SK-N-SH (cell line): Measurements from ENCODE around the gene C2orf72. TPM values are rescaled to one million over a fixed set of nuclear protein-coding genes. Genes with fewer than 3 reads are reported as not detected.

Experiments
- CTCF ChIA-PET: fragments of 300-600, 350-600 bp; formaldehyde crosslinking; extraction: SDS; loops from one replicate; lab custom pipeline; 2021; lab: Yijun Ruan, JAX
- POLR2A ChIA-PET: fragments of 350-600 bp; sonication (Branson Sonifier 250); formaldehyde crosslinking; extraction: SDS; loops from one replicate; lab custom pipeline; 2020; ENCODE audit warnings: antibody characterized with exemption, inconsistent platforms; lab: Yijun Ruan, JAX
- DNase-seq: peaks from one replicate; pipeline ENCODE4 v3.0.0; 2012
- H2AFZ ChIP-seq: fragments of 200-600 bp; sonication (generic); 2 replicates; pipeline ENCODE4 v1.8.1; 2016; ENCODE audit warnings: antibody characterized with exemption, mild to moderate bottlenecking, low read depth
- H3F3A ChIP-seq: fragments of 200-600 bp; sonication (generic); replicated peaks from 2 replicates; pipeline ENCODE3; 2016; ENCODE audit warnings: antibody characterized with exemption, mild to moderate bottlenecking; ENCODE audit not compliant: insufficient read depth
- H3K27ac ChIP-seq, 2 experiments: fragments of 200-500 bp in 1 of 2; fragments of 200-600 bp in 1 of 2; sonication (Bioruptor generic) in 1 of 2; sonication (generic), shearing (Covaris generic) in 1 of 2; 2 replicates each; pipeline versions ENCODE4 v1.5.1 to v1.6.1; 2014 to 2016; ENCODE audit warnings: low read depth in 2 of 2, inconsistent platforms in 1 of 2, low read length in 1 of 2, mild to moderate bottlenecking in 1 of 2, mixed read lengths in 1 of 2
- H3K27me3 ChIP-seq: fragments of 200-600 bp; sonication (generic), shearing (Covaris generic); 2 replicates; pipeline ENCODE4 v1.6.1; 2016; ENCODE audit warnings: mixed run types; ENCODE audit not compliant: insufficient read depth
- H3K36me3 ChIP-seq, 2 experiments: fragments of 200-500 bp in 1 of 2; fragments of 200-600 bp in 1 of 2; sonication (Bioruptor generic) in 1 of 2; sonication (generic) in 1 of 2; replicated peaks in 1 of 2; 2 replicates each; pipeline versions ENCODE3 to v1.5.1; 2014 to 2016; ENCODE audit warnings: low read length in 1 of 2, mild to moderate bottlenecking in 1 of 2; ENCODE audit not compliant: insufficient read depth in 2 of 2, control insufficient read depth in 1 of 2
- H3K4me1 ChIP-seq, 2 experiments: fragments of 200-500 bp in 1 of 2; fragments of 200-600 bp in 1 of 2; sonication (Bioruptor generic) in 1 of 2; sonication (generic), shearing (Covaris generic) in 1 of 2; 2 replicates each; pipeline versions ENCODE4 v1.5.1 to v1.6.1; 2014 to 2016; ENCODE audit warnings: low read depth in 1 of 2, low read length in 1 of 2, mixed run types in 1 of 2; ENCODE audit not compliant: insufficient read depth in 2 of 2, control insufficient read depth in 1 of 2
- H3K4me2 ChIP-seq: fragments of 200-600 bp; sonication (generic), shearing (Covaris generic); 2 replicates; pipeline ENCODE4 v1.6.1; 2017; ENCODE audit warnings: mixed run types
- H3K4me3 ChIP-seq, 2 experiments: fragments of 200-500 bp in 1 of 2; fragments of 200-600 bp in 1 of 2; sonication (Bioruptor generic) in 1 of 2; sonication (generic), shearing (Covaris generic) in 1 of 2; 2 replicates each; pipeline versions ENCODE4 v1.5.1 to v1.8.1; 2014 to 2016; ENCODE audit warnings: low read depth in 2 of 2, inconsistent platforms in 1 of 2, low read length in 1 of 2, mild to moderate bottlenecking in 1 of 2, mixed read lengths in 1 of 2, moderate library complexity in 1 of 2
- H3K79me2 ChIP-seq: fragments of 200-600 bp; sonication (generic); 2 replicates; pipeline ENCODE4 v1.8.1; 2017; ENCODE audit warnings: mild to moderate bottlenecking; ENCODE audit not compliant: insufficient read depth
- H3K9ac ChIP-seq: fragments of 200-600 bp; sonication (generic); 2 replicates; pipeline ENCODE4 v1.6.1; 2017; ENCODE audit warnings: mixed run types
- H3K9me2 ChIP-seq: fragments of 200-600 bp; sonication (generic); 2 replicates; pipeline ENCODE4 v1.6.1; 2017; ENCODE audit warnings: mixed run types
- H3K9me3 ChIP-seq: fragments of 200-600 bp; sonication (generic); 2 replicates; pipeline ENCODE4 v1.6.1; 2017; ENCODE audit warnings: mixed run types, mild to moderate bottlenecking, moderate library complexity
- H4K20me1 ChIP-seq: fragments of 200-600 bp; sonication (generic); 2 replicates; pipeline ENCODE4 v1.6.1; 2017; ENCODE audit warnings: mild to moderate bottlenecking, mixed run types; ENCODE audit not compliant: insufficient read depth
- ELF1 ChIP-seq: IDR thresholded peaks from 2 replicates; pipeline ENCODE4 v1.4.0; 2012
- EP300 ChIP-seq, 2 experiments: IDR thresholded peaks; 2 replicates each; pipeline versions ENCODE4 v1.4.0 to v1.6.1; 2012; ENCODE audit warnings: borderline replicate concordance in 1 of 2, low read depth in 1 of 2, low read length in 1 of 2
- EZH2phosphoT487 ChIP-seq: fragments of 200-600 bp; sonication (generic); IDR thresholded peaks from 2 replicates; pipeline ENCODE4 v1.6.1; 2017; ENCODE audit warnings: low read depth, mixed run types, mild to moderate bottlenecking, antibody characterized with exemption, moderate library complexity, borderline replicate concordance
- FOXM1 ChIP-seq: IDR thresholded peaks from 2 replicates; pipeline ENCODE4 v1.4.0; 2012; ENCODE audit warnings: low read depth, mild to moderate bottlenecking
- GABPA ChIP-seq: IDR thresholded peaks from 2 replicates; pipeline ENCODE4 v1.4.0; 2012; ENCODE audit warnings: low read depth, mild to moderate bottlenecking
- GATA2 ChIP-seq: sonication (generic); formaldehyde crosslinking; IDR thresholded peaks from 2 replicates; pipeline ENCODE4 v1.5.0; 2020; ENCODE audit warnings: mild to moderate bottlenecking, missing genetic modification reagents
- MEF2A ChIP-seq: IDR thresholded peaks from 2 replicates; pipeline ENCODE4 v1.4.0; 2012; ENCODE audit warnings: low read depth, borderline replicate concordance
- MXI1 ChIP-seq: IDR thresholded peaks from 2 replicates; pipeline ENCODE4 v1.6.1; 2012; ENCODE audit warnings: mild to moderate bottlenecking, low read depth, low read length, improper control_type of control experiment
- NRF1 ChIP-seq: IDR thresholded peaks from 2 replicates; pipeline ENCODE4 v1.6.1; 2012; ENCODE audit warnings: low read depth, mild to moderate bottlenecking, low read length
- REST ChIP-seq: IDR thresholded peaks from 2 replicates; pipeline ENCODE4 v1.6.1; 2012; ENCODE audit warnings: mild to moderate bottlenecking, low read depth, low read length, moderate library complexity
- RXRA ChIP-seq: IDR thresholded peaks from 2 replicates; pipeline ENCODE4 v1.4.0; 2012; ENCODE audit warnings: low read depth, mild to moderate bottlenecking, borderline replicate concordance
- SMC3 ChIP-seq: IDR thresholded peaks from 2 replicates; pipeline ENCODE4 v1.6.1; 2012; ENCODE audit warnings: low read depth, low read length, improper control_type of control experiment
- TAF1 ChIP-seq: IDR thresholded peaks from 2 replicates; pipeline ENCODE4 v1.6.1; 2012; ENCODE audit warnings: low read depth, mild to moderate bottlenecking, low read length, moderate library complexity, borderline replicate concordance
- TEAD4 ChIP-seq: IDR thresholded peaks from 2 replicates; pipeline ENCODE4 v1.4.0; 2012; ENCODE audit warnings: mild to moderate bottlenecking, borderline replicate concordance; ENCODE audit not compliant: insufficient read depth
- YY1 ChIP-seq: IDR thresholded peaks from 2 replicates; pipeline ENCODE4 v1.4.0; 2012; ENCODE audit warnings: low read depth, mild to moderate bottlenecking
- WGBS: methylation state at CpG from one replicate; pipeline ENCODE4 v1.1.6; 2017; ENCODE audit warnings: low lambda C conversion rate; 5-methylcytosine and 5-hydroxymethylcytosine counted together
- polyA plus RNA-seq, 3 experiments: library from polyadenylated mRNA; depleted of rRNA; stranded (reverse); fragments of >200 nt; gene quantifications; 2 replicates each; pipeline ENCODE4 v1.2.3, GENCODE V29; 2012
- TF ChIP-seq, protein P1 (sequence below): IDR thresholded peaks from 2 replicates; pipeline ENCODE4 v1.4.0; 2012; ENCODE audit warnings: low read depth
- TF ChIP-seq, protein P2 (sequence below): fragments of 150-350 bp; IDR thresholded peaks from 2 replicates; pipeline ENCODE4 v1.6.1; 2016; ENCODE audit warnings: mild to moderate bottlenecking, low read depth, low read length
- TF ChIP-seq, protein P3 (sequence below): fragments of 150-350 bp; IDR thresholded peaks from 2 replicates; pipeline ENCODE4 v1.6.1; 2017; ENCODE audit warnings: antibody characterized with exemption, low read length, low read depth, borderline replicate concordance
- TF ChIP-seq, protein P4 (sequence below): IDR thresholded peaks from 2 replicates; pipeline ENCODE4 v1.4.0; 2012; ENCODE audit warnings: low read depth, borderline replicate concordance

The C2orf72 gene
- polyA plus RNA-seq, 1 of the 3 experiments (the other 2 are of a cell fraction) = 0.35 TPM

GRCh38 chr2:231002641-231003040, 34.7 kb upstream of the C2orf72 start:
- 35% methylated on average over 7 of the region's 10 CpGs for WGBS
- H3K9ac ChIP-seq = no peak overlapping the region
- peaks cover 14% of the 10 kb centered on the region; the same call in 1 of the 2 replicates for H3K27me3 ChIP-seq
- no peaks in the 10 kb centered on the region for H3F3A ChIP-seq
- no peak overlapping the region for H3K4me3 ChIP-seq
- H3K36me3 ChIP-seq = no peaks in the 10 kb centered on the region
- TF ChIP-seq EZH2phosphoT487 (no peak), EP300 (IDR thresholded peaks at IDR 0.05; ENCODE audit: borderline replicate concordance in 1 of 2, low read depth in 1 of 2, low read length in 1 of 2) (no peak), SMC3 (no peak), MEF2A (no peak), NRF1 (no peak), GABPA (no peak), GATA2 (CRISPR knock-in tag) (no peak), FOXM1 (no peak), RXRA (no peak), REST (no peak), ELF1 (no peak), TAF1 (no peak)
- TF ChIP-seq, protein P1, sequence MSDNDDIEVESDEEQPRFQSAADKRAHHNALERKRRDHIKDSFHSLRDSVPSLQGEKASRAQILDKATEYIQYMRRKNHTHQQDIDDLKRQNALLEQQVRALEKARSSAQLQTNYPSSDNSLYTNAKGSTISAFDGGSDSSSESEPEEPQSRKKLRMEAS = no peak
- H3K79me2 ChIP-seq = no peaks in the 10 kb centered on the region
- no peak for DNase-seq
- H3K4me1 ChIP-seq = no peaks in the 10 kb centered on the region
- no peaks in the 10 kb centered on the region for H3K9me3 ChIP-seq
- no peaks in the 10 kb centered on the region for H3K9me2 ChIP-seq
- no peak overlapping the region for H3K27ac ChIP-seq
- POLR2A ChIA-PET = no interaction called here
- H3K4me2 ChIP-seq = no peak overlapping the region
- H2AFZ ChIP-seq = no peak overlapping the region
- H4K20me1 ChIP-seq = no peaks in the 10 kb centered on the region
- CTCF ChIA-PET = interaction anchor here (0.7 kb wide), 1 partner anchor 15 kb away, joined by 3 read pairs; no protein-coding TSS in a partner anchor

- ChIA-PET CTCF (interaction anchor here (2.0 kb wide), 1 partner anchor 16 kb away, joined by 11 read pairs; no protein-coding TSS in a partner anchor), POLR2A (no interaction called here)
- WGBS = 29% methylated on average over 2 of the region's 2 CpGs
- no peak for TF ChIP-seq FOXM1
- TF ChIP-seq, protein P2, sequence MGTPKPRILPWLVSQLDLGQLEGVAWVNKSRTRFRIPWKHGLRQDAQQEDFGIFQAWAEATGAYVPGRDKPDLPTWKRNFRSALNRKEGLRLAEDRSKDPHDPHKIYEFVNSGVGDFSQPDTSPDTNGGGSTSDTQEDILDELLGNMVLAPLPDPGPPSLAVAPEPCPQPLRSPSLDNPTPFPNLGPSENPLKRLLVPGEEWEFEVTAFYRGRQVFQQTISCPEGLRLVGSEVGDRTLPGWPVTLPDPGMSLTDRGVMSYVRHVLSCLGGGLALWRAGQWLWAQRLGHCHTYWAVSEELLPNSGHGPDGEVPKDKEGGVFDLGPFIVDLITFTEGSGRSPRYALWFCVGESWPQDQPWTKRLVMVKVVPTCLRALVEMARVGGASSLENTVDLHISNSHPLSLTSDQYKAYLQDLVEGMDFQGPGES = no peak
- TF ChIP-seq TEAD4 = no peak
- TF ChIP-seq MXI1 = no peak
- TF ChIP-seq, protein P3, sequence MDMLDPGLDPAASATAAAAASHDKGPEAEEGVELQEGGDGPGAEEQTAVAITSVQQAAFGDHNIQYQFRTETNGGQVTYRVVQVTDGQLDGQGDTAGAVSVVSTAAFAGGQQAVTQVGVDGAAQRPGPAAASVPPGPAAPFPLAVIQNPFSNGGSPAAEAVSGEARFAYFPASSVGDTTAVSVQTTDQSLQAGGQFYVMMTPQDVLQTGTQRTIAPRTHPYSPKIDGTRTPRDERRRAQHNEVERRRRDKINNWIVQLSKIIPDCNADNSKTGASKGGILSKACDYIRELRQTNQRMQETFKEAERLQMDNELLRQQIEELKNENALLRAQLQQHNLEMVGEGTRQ = no peak
- no peak for TF ChIP-seq MEF2A
- TF ChIP-seq, protein P4, sequence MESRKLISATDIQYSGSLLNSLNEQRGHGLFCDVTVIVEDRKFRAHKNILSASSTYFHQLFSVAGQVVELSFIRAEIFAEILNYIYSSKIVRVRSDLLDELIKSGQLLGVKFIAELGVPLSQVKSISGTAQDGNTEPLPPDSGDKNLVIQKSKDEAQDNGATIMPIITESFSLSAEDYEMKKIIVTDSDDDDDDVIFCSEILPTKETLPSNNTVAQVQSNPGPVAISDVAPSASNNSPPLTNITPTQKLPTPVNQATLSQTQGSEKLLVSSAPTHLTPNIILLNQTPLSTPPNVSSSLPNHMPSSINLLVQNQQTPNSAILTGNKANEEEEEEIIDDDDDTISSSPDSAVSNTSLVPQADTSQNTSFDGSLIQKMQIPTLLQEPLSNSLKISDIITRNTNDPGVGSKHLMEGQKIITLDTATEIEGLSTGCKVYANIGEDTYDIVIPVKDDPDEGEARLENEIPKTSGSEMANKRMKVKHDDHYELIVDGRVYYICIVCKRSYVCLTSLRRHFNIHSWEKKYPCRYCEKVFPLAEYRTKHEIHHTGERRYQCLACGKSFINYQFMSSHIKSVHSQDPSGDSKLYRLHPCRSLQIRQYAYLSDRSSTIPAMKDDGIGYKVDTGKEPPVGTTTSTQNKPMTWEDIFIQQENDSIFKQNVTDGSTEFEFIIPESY = no peak
- TF ChIP-seq YY1 = no peak
Measured at GRCh38 chr2:231003186-231003585, 34.1 kb upstream of the C2orf72 start.

More at GRCh38 chr2:231003186-231003585, 34.1 kb upstream of the C2orf72 start:
- Histone ChIP-seq H3K9me3 (no peaks in the 10 kb centered on the region), H4K20me1 (no peaks in the 10 kb centered on the region), H2AFZ (no peak overlapping the region), H3K9ac (no peak overlapping the region), H3K27ac (no peak overlapping the region), H3K4me2 (no peak overlapping the region), H3K27me3 (peaks cover 14% of the 10 kb centered on the region; the same call in 1 of the 2 replicates), H3K36me3 (no peaks in the 10 kb centered on the region), H3K4me3 (no peak overlapping the region), H3K9me2 (no peaks in the 10 kb centered on the region), H3K4me1 (no peaks in the 10 kb centered on the region), H3K79me2 (no peaks in the 10 kb centered on the region), H3F3A (no peaks in the 10 kb centered on the region)
- DNase-seq = no peak
